Activated CD4-positive, alpha-beta T cell treated with anti-CD3 and anti-CD28 coated beads, Interleukin-2, amount 50 U/mL, for 1 hour (primary cell): ENCODE data around the gene RNF13.
"Not testable (repeated sequence)": the region's sequence is repeated elsewhere in the genome, so short reads cannot be mapped to it uniquely, and the experiment has no call there.

Experiments used
- DNase-seq: peaks from one replicate; pipeline ENCODE4 v3.0.0-alpha.2; 2020

Gene RNF13

DNA sequence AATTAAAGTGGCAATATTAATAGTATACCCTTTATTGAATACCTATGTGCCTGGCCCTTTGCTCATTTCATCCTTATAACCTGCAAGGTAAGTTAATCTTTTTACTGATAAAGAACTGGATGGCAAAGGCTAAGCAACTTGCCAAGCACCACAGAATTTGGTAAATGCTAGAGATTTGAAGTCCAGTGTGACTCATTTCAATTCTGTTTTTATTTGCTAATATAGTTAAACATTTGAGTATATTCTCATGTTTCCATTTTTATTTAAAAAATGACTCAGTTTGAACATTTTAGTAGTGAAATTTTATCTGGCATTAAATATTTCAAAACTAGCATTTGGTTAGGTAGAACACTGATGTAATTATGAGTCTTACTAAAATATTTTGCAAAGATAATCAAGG, 146.4 kb downstream of the RNF13 start:
- no peak for DNase-seq

DNA sequence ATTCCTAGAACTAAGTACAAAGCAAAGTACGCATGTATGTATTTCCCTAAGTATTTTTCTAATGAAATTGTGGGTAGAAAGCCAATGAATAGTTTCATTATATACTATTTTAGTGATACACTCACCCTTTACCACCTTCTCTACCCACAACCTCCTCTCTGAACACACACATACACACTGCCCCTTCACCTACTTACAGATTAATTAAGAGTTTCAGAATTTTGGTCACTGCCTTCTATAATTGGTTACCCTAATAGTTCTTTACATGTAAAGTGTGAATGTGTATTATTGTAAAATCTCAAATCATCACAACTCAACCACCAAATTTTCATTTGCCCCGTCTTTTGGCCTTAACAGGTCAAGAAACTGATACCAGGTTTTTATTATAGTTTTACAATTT, 150.5 kb downstream of the RNF13 start:
- DNase-seq = no peak

DNA sequence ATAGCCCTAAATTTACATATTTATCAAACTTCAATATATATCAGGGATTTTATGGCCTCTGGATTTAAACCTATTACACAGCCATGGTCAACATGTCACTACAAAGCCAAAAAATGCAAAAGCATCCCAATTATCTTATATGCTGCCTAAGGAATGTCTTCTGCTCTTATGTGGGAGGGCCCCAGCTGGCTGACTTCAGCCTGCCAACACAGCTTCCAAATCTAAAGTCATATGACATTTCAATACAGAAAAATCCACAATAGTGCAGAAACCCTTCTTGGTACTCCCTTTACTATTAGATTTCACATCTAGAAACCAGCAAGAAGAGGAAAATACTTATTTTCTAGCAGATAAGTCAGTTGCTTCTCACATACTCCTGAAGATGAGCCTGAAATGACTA, 151.3 kb downstream of the RNF13 start:
- DNase-seq = no peak

DNA sequence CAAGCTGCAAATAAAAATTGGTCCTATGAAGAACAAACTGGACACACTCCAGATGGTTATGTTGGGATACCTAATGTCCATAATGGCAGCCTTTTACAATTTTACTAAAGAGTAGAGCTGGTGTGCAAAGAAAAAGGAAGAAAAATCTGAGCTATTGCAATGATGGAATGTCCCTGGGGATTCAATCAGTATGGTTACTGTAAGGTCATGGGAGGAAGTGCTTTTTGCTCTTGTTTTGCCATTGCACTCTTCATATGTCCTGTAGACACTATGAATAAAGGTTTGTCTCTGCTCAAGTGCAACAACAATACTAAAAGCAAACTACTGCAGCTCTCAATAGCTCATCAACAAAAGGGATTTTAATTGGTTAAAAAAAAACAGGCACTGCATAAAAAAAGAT, 152.3 kb downstream of the RNF13 start:
- DNase-seq = no peak

DNA sequence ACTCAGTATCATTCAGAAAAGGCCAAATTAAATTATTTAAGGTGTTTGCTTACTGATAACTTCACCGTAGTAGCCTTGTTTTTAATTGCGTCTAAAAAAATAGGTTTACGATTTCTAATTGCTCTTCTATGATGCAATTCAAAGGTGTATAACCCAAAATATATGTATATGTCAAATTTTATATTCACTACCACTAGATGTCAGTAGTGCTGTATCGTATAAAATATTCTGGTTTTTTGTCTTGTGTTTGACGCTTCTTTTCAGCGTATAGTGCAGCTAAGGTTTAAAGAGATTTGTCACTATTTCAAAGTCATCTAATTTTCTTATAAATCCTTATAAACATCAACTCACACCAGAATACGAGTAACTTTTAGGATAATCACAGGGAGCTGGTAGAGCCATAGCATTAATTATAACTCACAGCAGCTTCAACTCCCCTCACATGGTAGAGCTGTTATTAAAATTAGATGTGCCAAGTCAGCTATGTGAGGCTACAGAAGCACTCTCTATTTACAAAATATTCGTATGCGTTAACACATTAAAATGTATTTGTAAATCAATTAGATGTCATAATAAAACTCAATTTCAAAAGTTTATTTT, 154.2 kb downstream of the RNF13 start:
- no peak for DNase-seq

DNA sequence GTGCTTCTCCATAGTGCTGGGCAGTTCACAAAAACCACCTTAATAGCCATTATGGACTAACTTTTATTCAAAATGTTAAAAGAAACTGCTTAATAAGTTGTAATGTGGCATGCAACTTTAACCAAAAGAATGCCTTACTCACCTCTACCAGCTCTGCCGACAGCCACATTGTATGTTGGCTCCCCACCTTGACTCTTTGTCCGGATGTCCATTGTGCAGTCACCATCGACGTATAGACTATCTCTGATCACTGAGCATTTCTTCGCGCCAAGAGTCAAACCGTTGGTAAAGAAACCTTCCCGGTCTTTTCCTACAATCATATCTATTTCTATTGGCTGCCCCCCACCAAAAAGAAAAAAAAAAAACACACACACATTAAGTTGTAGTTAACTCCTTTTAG, 155.2 kb downstream of the RNF13 start:
- no peak for DNase-seq

DNA sequence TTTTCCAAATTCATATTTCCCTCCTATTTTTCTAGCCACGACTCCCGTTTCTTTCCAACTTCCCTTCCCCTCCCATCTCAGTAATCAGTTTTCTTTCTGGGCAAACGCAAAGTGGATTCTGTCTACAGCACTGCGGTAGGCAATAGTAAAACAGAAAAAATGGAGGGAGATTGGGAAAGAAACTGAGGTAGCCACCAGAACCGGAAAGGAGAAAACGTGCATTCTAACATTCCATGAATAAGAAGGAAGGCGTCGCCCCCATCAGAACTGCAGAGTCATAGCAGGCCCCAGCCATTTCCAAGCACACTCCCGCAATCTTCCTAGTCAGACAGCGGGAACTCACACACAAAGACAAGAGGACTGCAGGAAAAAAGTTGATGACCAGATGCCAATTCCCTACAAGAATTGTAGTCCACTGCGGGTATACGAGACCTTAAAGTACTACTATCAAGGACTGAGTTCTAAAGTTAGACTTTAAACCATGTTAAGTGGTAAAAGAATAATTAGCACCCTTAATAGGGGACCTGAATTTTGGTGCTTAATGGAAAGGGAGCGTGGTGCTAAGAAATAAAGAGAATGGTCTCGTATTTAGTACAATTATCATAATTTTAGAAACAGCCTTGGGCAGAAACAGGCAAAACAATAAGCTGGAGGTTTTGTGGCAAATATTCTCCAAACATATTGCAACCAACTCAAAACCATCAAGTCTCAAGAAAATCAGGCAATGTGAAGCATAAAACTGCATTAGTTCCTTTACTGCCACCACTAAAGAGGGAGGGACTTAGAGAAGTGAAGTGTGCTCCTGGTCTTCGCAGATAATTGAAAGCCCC, 156.3 kb downstream of the RNF13 start:
- no peak for DNase-seq

DNA sequence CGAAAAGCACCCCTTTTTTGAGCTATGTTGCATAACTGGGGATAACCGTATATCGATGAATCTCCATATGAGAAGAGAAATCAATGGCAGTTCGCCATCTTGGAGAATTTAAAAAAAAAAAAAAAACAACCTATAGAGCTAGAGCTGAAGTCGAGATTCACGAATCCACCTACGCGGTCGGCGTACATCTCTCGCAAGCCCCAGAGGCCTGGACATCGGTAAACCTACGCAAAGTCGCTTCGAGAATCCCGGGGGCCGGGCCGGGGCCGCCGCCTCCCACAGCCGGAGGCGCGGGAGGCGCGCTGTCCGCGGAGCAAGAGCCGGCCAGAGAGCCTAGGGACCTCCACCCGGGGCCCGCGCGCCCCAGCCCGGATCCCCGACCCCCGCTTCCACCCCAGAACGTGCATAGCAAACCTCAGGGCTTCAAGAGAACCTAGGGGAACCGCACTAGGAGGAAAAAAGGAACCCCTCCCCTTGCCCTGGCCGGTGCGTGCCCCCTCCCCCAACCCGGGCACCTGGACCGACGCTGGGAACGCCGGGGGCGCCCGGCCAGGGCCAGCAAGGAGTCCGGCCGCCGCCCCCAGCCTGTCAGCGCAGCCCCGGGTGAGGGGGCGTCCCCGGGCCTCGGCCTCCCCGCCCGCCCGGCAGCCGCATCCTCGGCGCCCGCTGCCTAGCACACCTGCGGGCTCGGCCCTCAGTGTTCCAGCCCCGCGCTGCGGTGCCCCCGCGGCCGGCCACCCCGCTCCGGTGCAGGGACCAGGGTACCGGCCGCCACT, 157.1 kb downstream of the RNF13 start:
- DNase-seq = peak; percentile 80

DNA sequence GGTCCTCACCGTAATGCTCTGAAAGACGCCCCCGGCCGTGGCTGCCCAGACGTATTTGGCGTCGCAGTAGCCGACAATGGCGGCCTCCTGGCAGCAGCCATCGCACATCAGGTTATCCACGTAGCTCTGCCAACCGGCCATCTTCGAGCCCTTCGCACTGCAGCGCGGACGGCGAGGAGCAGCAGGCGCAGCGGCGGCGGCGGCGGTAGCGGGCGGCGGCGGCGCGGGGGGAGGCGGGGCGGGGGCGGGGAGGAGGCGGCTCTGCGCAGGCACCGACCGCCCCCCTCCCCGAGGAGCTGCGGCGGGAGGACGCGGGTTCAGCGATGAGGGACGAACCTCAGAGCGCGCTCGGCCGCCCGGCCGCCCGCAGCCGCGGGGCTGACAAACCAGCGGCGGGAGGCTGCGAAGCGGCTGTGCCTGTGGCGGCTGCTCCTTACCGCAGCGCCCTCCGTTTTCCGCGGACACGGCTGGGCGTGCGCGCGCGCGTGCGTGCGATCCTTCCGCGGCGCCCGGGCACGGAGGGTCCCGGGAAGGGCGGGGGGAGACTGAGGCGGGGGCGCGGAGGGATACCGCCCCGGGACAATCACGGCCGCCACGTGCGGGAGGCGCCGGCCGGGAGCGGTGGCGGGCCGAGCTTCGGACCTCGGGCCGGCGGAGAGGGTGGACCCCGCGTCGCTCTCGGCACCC, 157.8 kb downstream of the RNF13 start, which contains the start of gene PFN2:
PFN2 (minus strand) TSS at position 180 of the 687 bp plus-strand sequence; CDS start at position 141, 39 bp downstream.
- DNase-seq = peak; percentile 61

DNA sequence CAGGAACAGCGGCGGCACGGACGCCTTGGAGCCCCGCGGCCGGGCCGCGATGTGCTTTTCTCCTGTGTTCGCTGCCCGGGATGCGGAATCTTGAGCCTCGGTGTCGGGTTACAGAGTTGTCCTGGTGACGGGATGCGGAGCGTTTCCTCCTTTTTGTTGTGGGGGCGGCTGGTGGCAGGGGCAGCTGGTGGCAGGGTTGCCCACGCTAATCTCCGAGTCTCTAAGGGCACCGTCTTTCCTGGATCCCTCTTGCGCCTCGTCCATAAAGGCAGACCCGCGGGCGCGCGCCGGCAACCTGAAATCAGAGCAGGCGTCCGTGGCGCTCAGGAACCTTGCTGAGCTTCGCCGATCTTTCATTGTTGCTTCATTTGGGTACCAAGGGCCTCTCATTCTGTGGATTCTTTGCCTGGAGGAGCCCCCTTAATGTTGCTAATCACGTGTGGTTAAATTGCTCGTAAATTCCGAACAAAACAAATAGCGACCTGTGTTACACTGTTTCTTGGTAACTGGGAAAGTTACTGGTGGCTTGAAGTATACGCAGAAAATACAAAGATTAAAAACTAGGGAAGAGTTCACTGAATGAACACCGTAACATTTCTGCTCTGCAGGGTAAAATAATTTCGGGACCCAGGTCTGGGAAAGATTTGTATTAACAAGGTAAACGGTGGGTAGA, 158.5 kb downstream of the RNF13 start:
- DNase-seq = peak; percentile 28

DNA sequence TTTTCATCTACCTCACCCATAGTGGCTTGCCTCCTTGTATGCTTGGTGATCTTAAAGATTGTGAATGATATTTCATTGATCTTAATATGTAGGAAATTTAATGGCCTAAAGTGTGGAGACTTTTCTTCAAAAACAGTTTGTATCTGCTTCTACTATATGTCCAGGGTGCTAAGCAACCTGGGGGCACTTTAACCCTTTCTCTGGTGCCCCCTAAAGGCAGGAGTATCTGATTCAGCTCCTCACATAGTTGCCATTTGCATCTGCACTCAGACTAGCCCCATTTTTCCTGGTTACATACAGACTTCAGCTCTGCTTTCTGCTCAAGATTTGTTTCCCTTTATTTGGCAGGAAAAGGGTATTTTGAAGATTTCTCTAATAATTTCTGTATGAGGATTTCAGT, 162.9 kb downstream of the RNF13 start:
- no peak for DNase-seq

DNA sequence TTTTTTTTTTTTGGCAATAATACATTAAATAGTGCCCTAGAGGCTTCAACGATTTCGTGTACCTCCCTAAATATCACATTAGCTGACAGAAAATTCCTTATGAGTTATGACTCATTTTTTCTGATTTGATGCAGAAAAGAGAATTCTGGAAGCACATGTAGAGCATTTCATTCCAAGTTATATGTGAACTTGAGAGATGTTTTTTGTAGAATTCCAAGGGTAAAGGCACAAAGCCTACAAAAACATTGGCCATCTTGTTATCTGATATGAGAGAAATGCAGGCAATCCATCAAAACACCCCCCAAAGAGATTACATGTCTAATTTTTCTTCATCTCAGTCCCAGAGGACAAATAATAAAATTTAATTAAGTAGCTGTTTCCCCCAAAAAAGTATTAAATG, 164.4 kb downstream of the RNF13 start:
- no peak for DNase-seq

DNA sequence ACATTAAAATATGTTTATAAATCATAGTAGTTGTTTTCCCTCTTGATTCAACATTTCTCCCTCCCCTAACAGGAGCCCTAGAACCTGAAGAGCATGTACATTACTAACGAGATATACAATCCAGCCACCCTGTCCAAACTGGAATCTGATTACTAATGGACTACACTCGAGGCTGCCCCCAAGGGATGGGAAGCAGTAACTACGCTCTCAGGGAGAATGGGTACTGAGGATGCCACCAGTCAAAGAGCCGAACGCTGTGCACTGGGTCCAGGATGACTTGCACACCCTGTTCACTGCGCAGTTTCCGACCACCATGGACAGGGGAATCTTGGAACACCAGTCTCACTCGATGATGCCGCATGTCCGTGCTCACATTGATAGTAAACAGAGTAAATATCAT, 169.0 kb downstream of the RNF13 start:
- not testable (repeated sequence) for DNase-seq

DNA sequence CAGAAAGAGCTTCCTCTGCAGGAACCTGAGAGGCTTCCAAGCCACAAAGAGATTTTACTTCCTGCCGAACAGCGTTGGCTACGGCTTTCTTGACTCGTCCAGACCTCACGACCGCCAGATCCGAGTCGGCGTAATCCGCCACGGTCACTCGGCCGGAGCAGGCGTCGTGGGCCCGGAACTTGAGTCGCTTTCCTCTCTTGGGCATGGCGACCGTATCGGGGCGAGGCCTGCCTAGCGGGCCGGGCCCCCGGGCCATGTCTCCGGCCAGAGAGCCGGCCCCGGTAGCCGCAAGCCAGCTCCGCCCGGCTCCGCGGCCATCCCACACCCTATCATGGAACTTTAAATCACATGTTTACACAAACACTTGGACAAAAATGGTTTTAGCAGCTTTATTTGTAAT, 170.0 kb downstream of the RNF13 start:
- not testable (repeated sequence) for DNase-seq

DNA sequence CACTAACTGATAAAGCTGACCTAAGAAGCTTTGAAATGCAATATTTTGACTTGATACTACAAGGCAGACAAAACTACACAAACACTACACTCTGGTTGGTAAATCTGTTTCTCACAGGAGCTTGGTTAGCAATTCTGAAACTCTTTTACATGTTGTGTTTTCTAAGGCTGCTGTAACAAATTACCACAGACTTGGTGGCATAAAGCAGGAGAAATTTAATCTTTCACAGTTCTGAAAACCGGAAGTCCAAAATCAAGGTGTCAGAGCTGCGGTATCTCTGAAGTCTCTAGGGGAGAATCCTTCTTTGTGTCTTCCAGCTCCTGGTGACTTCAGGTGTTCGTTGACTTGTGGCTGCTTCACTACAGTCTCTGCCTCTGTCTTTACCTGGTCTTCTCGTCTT, 170.6 kb downstream of the RNF13 start:
- DNase-seq = no peak

DNA sequence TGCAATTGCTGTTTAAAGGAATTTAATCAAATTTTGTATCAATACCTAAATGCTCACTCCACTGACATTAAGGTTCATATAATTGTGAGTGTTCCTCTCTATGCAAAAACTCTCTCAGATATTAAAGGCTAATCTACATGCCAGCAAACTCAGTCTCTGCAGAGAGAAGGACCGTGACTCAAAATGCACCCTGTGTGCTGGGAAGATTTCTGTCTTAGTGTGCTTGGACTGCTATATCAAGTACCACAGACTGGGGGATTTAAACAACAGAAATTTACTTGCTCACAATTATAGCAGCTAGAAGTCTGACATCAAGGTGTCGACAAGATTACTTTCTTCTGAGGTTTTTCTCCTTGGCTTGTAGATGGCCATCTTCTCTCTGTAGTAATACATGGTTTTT, 176.3 kb downstream of the RNF13 start:
- DNase-seq = no peak

DNA sequence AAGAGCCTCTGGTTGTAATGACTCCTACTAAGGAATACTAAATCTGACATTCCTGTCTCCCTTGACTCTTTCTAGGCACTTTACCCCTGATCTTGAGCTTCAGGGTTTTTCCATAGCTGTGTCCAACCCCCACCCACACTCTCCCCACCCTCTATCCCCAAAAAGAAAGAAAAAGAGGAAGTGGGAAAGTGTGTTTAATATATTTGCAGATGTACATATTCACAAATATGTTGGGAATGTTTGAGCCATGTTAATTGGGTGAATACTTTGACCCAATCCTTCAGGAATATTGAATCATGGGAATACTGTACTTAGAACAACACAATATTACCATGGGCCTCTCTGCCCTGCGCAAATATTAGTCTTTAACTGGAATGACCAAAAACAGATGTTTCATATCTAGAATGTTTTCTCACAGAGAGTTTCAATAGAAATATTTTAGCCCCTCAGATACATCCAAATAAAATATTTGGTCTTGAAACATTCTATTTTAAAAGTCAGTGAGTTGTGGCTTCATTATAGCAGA, 177.5 kb downstream of the RNF13 start:
- DNase-seq = no peak

DNA sequence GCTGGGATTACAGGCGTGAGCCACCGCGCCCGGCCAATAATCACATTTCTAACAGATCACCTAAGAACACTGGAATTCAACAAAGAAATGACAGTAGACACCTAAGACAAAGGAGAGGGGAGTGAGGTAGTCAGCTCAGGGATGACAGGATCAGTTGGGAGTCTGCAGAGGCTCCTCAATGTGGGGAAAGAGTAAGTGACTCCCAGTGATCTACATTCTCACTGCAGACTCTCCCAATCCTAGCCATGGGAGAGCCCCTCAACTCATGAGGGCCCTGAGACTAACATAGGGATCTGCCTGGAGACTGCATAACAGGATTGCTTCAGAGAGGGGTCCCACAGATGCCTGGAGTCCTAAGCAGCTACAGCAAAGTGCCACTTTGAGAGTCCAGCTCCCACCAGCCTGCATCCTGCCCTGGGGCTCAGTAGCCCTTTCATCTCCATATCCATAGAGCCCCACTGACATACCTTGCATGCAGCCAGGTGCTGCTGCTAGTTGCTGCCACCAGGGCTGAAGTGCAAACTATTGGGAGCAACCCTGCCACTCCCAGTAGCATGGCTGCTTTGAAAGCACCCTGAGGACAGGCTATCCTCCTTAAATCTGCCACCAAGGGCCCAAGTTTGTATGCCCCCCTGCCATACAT, 179.5 kb downstream of the RNF13 start:
- no peak for DNase-seq

DNA sequence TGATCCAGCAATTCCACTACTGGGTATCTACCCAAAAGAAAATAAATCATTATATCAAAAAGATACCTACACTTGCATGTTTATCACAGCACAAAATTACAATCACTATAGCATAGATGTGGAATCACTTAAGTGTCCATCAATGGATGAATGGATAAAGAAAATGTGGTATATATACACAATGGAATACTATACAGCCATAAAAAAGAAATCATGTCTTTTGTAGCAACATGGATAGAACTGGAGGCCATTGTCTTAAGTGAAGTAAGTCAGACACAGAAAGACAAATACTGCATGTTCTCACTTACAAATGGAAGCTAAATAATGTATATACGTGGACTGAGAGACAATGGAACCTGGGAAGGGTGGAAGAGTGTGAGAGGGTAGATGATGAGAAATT, 185.9 kb downstream of the RNF13 start:
- DNase-seq = no peak

DNA sequence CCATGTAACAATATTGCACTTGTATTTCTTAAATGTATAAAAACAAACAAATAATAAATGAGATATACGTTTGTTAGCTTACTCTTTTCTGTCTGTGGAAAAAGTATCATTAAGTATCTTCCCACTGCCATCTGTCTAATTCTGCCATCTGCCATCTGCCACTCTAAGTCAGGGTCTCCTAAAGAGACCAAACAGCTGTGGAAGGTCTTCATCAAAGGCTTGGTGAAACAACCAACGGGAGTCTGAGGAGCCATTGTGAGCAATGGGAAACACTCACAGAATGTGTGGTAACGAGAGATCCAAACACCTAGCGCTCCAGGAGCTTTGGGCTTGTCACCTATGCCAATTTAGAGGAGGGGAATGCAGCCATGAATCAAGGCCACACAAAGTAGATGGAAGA, 186.4 kb downstream of the RNF13 start:
- DNase-seq = no peak

DNA sequence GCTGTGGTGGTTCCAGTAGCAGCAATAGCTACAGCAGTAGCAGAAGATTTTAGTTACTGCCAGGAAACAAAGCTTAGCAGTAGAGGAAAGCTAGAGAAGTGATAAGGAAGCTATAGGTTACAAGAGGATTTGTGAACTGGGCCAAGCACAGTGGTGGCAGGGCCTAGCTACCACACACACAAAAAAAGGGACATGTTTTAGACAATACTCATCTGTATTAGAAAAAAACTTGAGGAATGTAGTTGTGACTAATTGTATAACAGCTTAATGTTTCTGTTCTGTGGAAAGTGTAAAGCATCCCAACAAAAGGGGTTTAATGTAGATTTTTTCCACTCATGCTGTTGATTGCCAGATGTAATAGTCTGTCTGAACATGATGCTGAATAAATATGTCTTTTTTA, 187.6 kb downstream of the RNF13 start:
- DNase-seq = no peak
